ENCODE measurements around the gene ARFGAP2. TPM values are rescaled to one million over a fixed set of nuclear protein-coding genes. Genes with fewer than 3 reads are reported as not detected.

The ARFGAP2 gene
- 359 and 833 TPM in 2 replicates for total RNA-seq (2011; cell fraction: chromatin; rRNA removed; ENCODE audit: low replicate concordance)
- 445 and 463 TPM in 2 replicates for total RNA-seq (2011; cell fraction: nucleolus; rRNA removed)
- total RNA-seq (2011; cell fraction: nucleoplasm; rRNA removed): 399 and 402 TPM in 2 replicates
- total RNA-seq (2014; rRNA removed) (97.6 and 107 TPM in 2 replicates), total RNA-seq (2014; rRNA removed; fragmentation: Illumina TruSeq; extraction: Trizol) (65.0 and 78.6 TPM in 2 replicates), total RNA-seq (2015; rRNA removed; fragmentation: Illumina TruSeq; extraction: Trizol) (78.4 and 83.2 TPM in 2 replicates), total RNA-seq (2021) (93.4 and 102 TPM in 2 replicates), polyA plus RNA-seq (2011; rRNA removed) (96.3 and 120 TPM in 2 replicates), polyA plus RNA-seq (2014; fragmentation: Illumina TruSeq; extraction: Trizol) (122 and 140 TPM in 2 replicates), polyA plus RNA-seq (2014; fragmentation: Nextera tagmentation; extraction: Ambion mirVana) (10 to 100 TPM; 29.1 to 42.1 TPM), polyA plus RNA-seq (2014; rRNA removed) (90.1 and 90.8 TPM in 2 replicates), polyA minus RNA-seq (2011; rRNA and poly(A)+ RNA removed) (112 and 121 TPM in 2 replicates), Bru-seq, nascent RNA (percentile 93 among the genes with signal in this experiment), BruChase-seq, experiment 1, labeled RNA remaining after a 2-hour chase (percentile 91 among the genes with signal in this experiment), BruChase-seq, experiment 2, labeled RNA remaining after a 6-hour chase (percentile 94 among the genes with signal in this experiment)
- 199 and 200 TPM in 2 replicates for polyA plus RNA-seq (2011; cell fraction: cytosol; rRNA removed)
- 212 and 227 TPM in 2 replicates for polyA plus RNA-seq (2011; cell fraction: nucleus; rRNA removed)
- 69.1 and 93.2 TPM in 2 replicates for polyA plus RNA-seq (2012)
- polyA minus RNA-seq (2011; cell fraction: cytosol; rRNA and poly(A)+ RNA removed): 55.3 and 58.2 TPM in 2 replicates
- 104 and 166 TPM in 2 replicates for polyA minus RNA-seq (2011; cell fraction: nucleus; rRNA and poly(A)+ RNA removed)
- long read RNA-seq, experiment 1, transcript ARFGAP2-202 (15 exons, 2,937 nt): minor isoform, 5 of 449 reads
- long read RNA-seq, experiment 1, transcript ARFGAP2-205 (16 exons, 2,976 nt): major isoform, 273 of 449 reads
- long read RNA-seq, experiment 1, partial matches to known transcripts: 48 of 449 reads
- long read RNA-seq, experiment 1, other reads (novel, unspliced or antisense): 118 of 449 reads
- long read RNA-seq, experiment 2, transcript ARFGAP2-205 (16 exons, 2,976 nt): major isoform, 30 of 134 reads
- long read RNA-seq, experiment 2, partial matches to known transcripts: 64 of 134 reads
- long read RNA-seq, experiment 2, other reads (novel, unspliced or antisense): 36 of 134 reads
- long read RNA-seq, experiment 3, transcript ARFGAP2-205 (16 exons, 2,976 nt): major isoform, 51 of 81 reads
- long read RNA-seq, experiment 3, partial matches to known transcripts: 9 of 81 reads
- long read RNA-seq, experiment 3, other reads (novel, unspliced or antisense): 21 of 81 reads

DNA sequence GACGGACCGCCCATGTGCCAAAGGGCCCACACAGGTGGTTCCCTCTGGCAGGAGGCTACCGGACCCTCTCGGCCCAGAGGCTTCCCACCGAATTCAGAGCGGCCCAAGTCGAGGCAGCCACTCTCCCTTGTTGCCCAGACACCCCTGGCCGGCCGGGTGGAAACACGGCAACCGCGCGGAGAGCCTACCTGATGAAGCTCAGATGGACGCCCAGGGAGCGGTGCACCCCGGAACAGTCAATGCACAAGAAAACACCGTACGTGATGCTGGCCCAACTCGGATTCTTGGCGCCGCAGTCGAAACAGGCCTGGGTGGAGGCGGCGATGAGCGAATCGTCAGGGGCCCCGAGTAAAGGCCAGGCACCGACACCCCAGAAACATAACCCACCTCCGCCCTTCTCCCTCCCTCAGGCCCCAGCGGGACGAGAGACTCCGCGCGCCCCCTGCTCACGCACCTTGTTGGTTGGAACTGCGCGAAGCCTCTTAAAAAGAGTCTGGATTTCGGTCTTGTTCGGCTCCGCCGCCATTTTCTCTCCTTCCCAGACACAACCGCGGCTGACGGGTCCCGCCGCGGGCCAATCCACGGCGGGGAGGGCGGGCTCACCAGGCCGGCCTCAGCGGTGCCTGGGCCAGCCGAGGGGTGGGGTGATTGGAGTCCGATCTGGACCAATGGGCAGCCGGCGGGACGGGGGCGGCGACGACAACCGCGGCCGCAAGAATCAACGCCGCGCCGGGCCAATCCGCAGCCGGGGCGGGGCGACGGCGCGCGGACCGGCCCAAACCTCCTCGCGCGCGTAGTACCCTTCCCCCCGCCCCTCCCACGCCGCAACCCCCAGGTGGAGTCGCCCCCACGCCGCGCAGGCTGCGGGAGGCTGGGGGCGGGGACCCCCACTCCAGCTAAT, at the start of gene ARFGAP2:
Gene ARFGAP2, minus strand, starts transcription at position 552 of the 901 bp plus-strand sequence. Its CDS starts 26 bp downstream, at position 526.
- peak; percentile 95 for FAIRE-seq
- peaks cover 50% of the 10 kb centered on the region for H3K36me3 ChIP-seq (ENCODE audit: control insufficient read depth, insufficient read depth, low read length)
- peak; percentile 29 for TF ChIP-seq SP2 (IDR thresholded peaks at IDR 0.05; ENCODE audit: extremely low read depth, low read depth, low read length, poor library complexity, severe bottlenecking)
- TF ChIP-seq HCFC1 (IDR thresholded peaks at IDR 0.05; ENCODE audit: low read depth, low read length): peak; percentile 61
- TF ChIP-seq CCAR2 (IDR thresholded peaks at IDR 0.05; ENCODE audit: low read depth, low read length): no peak
- TF ChIP-seq CHD2 (IDR thresholded peaks at IDR 0.05; ENCODE audit: low read depth, low read length): peak; percentile 37; the same call in 1 of the 2 replicates
- peak; percentile 89 for TF ChIP-seq HMGN3 (IDR thresholded peaks at IDR 0.05; ENCODE audit: borderline replicate concordance, extremely low read depth, insufficient read length, low read depth, low read length)
- TF ChIP-seq BHLHE40 (IDR thresholded peaks at IDR 0.05; ENCODE audit: low read length): no peak
- TF ChIP-seq NR1H2 (CRISPR knock-in tag; IDR thresholded peaks at IDR 0.05): no peak
- TF ChIP-seq, protein P1, sequence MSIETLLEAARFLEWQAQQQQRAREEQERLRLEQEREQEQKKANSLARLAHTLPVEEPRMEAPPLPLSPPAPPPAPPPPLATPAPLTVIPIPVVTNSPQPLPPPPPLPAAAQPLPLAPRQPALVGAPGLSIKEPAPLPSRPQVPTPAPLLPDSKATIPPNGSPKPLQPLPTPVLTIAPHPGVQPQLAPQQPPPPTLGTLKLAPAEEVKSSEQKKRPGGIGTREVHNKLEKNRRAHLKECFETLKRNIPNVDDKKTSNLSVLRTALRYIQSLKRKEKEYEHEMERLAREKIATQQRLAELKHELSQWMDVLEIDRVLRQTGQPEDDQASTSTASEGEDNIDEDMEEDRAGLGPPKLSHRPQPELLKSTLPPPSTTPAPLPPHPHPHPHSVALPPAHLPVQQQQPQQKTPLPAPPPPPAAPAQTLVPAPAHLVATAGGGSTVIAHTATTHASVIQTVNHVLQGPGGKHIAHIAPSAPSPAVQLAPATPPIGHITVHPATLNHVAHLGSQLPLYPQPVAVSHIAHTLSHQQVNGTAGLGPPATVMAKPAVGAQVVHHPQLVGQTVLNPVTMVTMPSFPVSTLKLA (conservative IDR thresholded peaks at IDR 0.05): peak in 1 of 2 experiments; percentile 35; a peak in 3 of 4 replicates
- TF ChIP-seq CREB1 (IDR thresholded peaks at IDR 0.05): peak; percentile 74
- peak; percentile 56 for TF ChIP-seq CREB1 (CRISPR knock-in tag; IDR thresholded peaks at IDR 0.05)
- no peak for TF ChIP-seq JUNB (CRISPR knock-in tag; conservative IDR thresholded peaks at IDR 0.05)
- peak; percentile 69 for TF ChIP-seq PML (IDR thresholded peaks at IDR 0.05; ENCODE audit: low read length)
- TF ChIP-seq PHB (CRISPR knock-in tag; IDR thresholded peaks at IDR 0.05): peak; percentile 91
- peak; percentile 74 to 76 for TF ChIP-seq NRF1 (conservative IDR thresholded peaks at IDR 0.05 in 1 of 2, IDR thresholded peaks at IDR 0.05 in 1 of 2)
- TF ChIP-seq HOXB6 (CRISPR knock-in tag; IDR thresholded peaks at IDR 0.05; ENCODE audit: borderline replicate concordance): no peak

More for the DNA sequence above, at the start of gene ARFGAP2:
- peak within 1 kb of the TSS; percentile 97 to 99 for H3K9ac ChIP-seq (ENCODE audit: insufficient read depth in 1 of 2, low read depth in 2 of 2, low read length in 2 of 2)
- WGBS (ENCODE audit: insufficient coverage, low coverage, missing lambda C conversion rate): under 1% methylated on average over 73 of the region's 89 CpGs
- in situ Hi-C loops (cut with MboI) (loop anchor here (10.0 kb wide), 1 partner anchor 168 kb away; no protein-coding TSS in a partner anchor), intact Hi-C loops (cut with micrococcal nuclease) (loop anchor here (1.0 to 2.0 kb wide), 5 partner anchors 72 to 278 kb away; partner anchors contain the start of genes ACP2 and SLC39A13)
- no peaks in the 10 kb centered on the region for H3K27me3 ChIP-seq (ENCODE audit: control insufficient read depth in 2 of 2, insufficient read depth in 2 of 2, low read length in 2 of 2)
- ChIA-PET CTCF (ENCODE audit: low intra/inter-chr PET ratio) (interaction anchor here (1.9 kb wide), 1 partner anchor 179 kb away, joined by 10 read pairs; no protein-coding TSS in a partner anchor), POLR2A (interaction anchor here (0.8 to 0.9 kb wide), 2 partner anchors 11 to 16 kb away, joined by 3 read pairs; no protein-coding TSS in a partner anchor)
- peak within 1 kb of the TSS; percentile 100 for H3K4me2 ChIP-seq (ENCODE audit: insufficient read depth, low read length)
- DNase-seq (ENCODE audit: extremely low read depth in 1 of 4, low spot score in 3 of 4) (peak; percentile 97 to 100 (median 98)), ATAC-seq (peak; percentile 97)
- TSS peak; percentile 69 for BruUV-seq (replicated peaks)
- H2AFZ ChIP-seq (ENCODE audit: low read depth, low read length): peak within 1 kb of the TSS; percentile 97
- H3K4me1 ChIP-seq (replicated peaks in 1 of 2; ENCODE audit: control insufficient read depth in 2 of 2, insufficient read depth in 2 of 2, low read length in 2 of 2): peaks cover 16 to 32% of the 10 kb centered on the region in 2 experiments
- peak within 1 kb of the TSS; percentile 89 for H3K4me3 ChIP-seq
- peak within 1 kb of the TSS; percentile 97 for H3K27ac ChIP-seq (ENCODE audit: extremely low read depth, low read depth, low read length)
- H3K9me3 ChIP-seq (replicated peaks; ENCODE audit: control insufficient read depth, insufficient read depth, low read depth, low read length): no peaks in the 10 kb centered on the region
- peaks cover 3% of the 10 kb centered on the region for H3K9me1 ChIP-seq (ENCODE audit: control insufficient read depth, insufficient read depth, low read length)
- H3K79me2 ChIP-seq (ENCODE audit: control insufficient read depth, insufficient read depth, low read length): peaks cover 50% of the 10 kb centered on the region
- H4K20me1 ChIP-seq (replicated peaks; ENCODE audit: control insufficient read depth, insufficient read depth, low read length): peaks cover 6% of the 10 kb centered on the region; the same call in 1 of the 2 replicates
